ENCODE measurements around the gene RGMA.

The RGMA gene

DNA sequence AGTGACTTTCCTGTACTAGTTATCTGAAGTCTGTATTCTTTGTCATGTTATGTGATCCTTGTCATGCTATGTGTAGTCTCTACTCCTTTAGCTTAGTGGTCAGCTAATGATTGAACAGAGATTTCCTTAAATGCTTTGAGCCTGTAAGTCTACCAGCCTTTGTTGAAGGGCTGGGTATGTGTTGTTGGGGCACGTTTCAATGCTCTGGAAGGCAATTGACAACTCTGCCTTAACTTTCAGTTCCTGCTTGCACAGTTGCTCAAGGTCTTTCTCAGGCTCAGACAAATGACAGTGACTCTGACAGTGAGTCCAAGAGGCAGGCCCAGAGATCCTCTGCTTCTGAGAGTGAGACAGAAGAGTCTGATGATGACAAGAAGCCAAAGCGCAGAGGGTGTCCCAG is 99.5 kb downstream of the RGMA start:
- no peak for TF ChIP-seq ZNF274 (IDR thresholded peaks at IDR 0.05; ENCODE audit: low read depth, low read length)
- no peak overlapping the region for H3K4me3 ChIP-seq (ENCODE audit: low read length)

Data from GM08714 (cell line).